Upper lobe of left lung (tissue), 6 donors: Measurements from ENCODE around the gene ARHGAP40. TPM values are rescaled to one million over a fixed set of nuclear protein-coding genes. Genes with fewer than 3 reads are reported as not detected.
A peak's percentile ranks its signal among the peaks of the same experiment; 100 is the strongest.
"Not testable (repeated sequence)": the region's sequence is repeated elsewhere in the genome, so short reads cannot be mapped to it uniquely, and the experiment has no call there.

Experiments used
- ATAC-seq, 2 donors: fragments of 200-7000 bp; cut with Tn5 transposase; one replicate each; pipeline ENCODE4 v1.9.1; 2022; ENCODE audit warnings: mild to moderate bottlenecking in 2 of 2, moderate library complexity in 2 of 2; ENCODE audit not compliant: low FRiP score in 2 of 2
- DNase-seq, 2 donors: peaks; one replicate each; pipeline ENCODE4 v3.0.0-alpha.2; 2019 to 2020
- H3K27ac ChIP-seq, 4 donors: fragments of 200-600 bp; sonication (generic); one replicate each; pipeline ENCODE4 v1.5.1; 2016 to 2019
- H3K27me3 ChIP-seq, 4 donors: fragments of 200-600 bp; sonication (generic); one replicate each; pipeline ENCODE4 v1.5.1; 2017 to 2019
- H3K36me3 ChIP-seq, 4 donors: fragments of 200-600 bp; sonication (generic); one replicate each; pipeline ENCODE4 v1.5.1; 2016 to 2019
- H3K4me1 ChIP-seq, 4 donors: fragments of 200-600 bp; sonication (generic); one replicate each; pipeline ENCODE4 v1.5.1; 2018 to 2019
- H3K4me3 ChIP-seq, 4 donors: fragments of 200-600 bp; sonication (generic); one replicate each; pipeline ENCODE4 v1.5.1; 2017 to 2019; ENCODE audit warnings: mild to moderate bottlenecking in 2 of 4, moderate library complexity in 1 of 4
- H3K9me3 ChIP-seq, 4 donors: fragments of 200-600 bp; sonication (generic); one replicate each; pipeline ENCODE4 v1.5.1; 2018 to 2019
- CTCF ChIP-seq, 6 experiments: fragments of 450-650 bp in 4 of 6; fragments of 200-600 bp in 2 of 6; sonication (generic) in 2 of 6; IDR thresholded peaks; one replicate each; pipeline ENCODE4 v1.5.1; 2016 to 2019; ENCODE audit warnings: antibody characterized with exemption in 6 of 6
- EP300 ChIP-seq, 4 donors: sonication (generic); formaldehyde crosslinking; IDR thresholded peaks; one replicate each; pipeline ENCODE4 v1.5.1; 2017; ENCODE audit warnings: antibody characterized with exemption in 4 of 4, control low read depth in 2 of 4
- POLR2A ChIP-seq, 4 donors: fragments of 450-650 bp; IDR thresholded peaks; one replicate each; pipeline ENCODE4 v1.5.1; 2016 to 2017; ENCODE audit warnings: antibody characterized with exemption in 4 of 4, mild to moderate bottlenecking in 2 of 4
- POLR2AphosphoS5 ChIP-seq, 2 donors: sonication (generic); formaldehyde crosslinking; IDR thresholded peaks; one replicate each; pipeline ENCODE4 v1.5.1; 2017; ENCODE audit warnings: antibody characterized with exemption in 2 of 2
- whole genome bisulfite sequencing, 2 donors: methylation state at CpG; one replicate each; pipeline ENCODE4 v1.1.5; 2017 to 2018; 5-methylcytosine and 5-hydroxymethylcytosine counted together
- total RNA-seq, 6 donors: library from RNA; depleted of rRNA in 4 of 6; stranded (reverse); fragments of >200 nt in 4 of 6; gene quantifications; one replicate each; pipeline versions ENCODE4 v1.1.0 to v1.2.1, GENCODE V29; 2016 to 2021
- donor health status: DM: no; HTN: no; CAD: no; lungs with moderate emphysema.
- donor health status: DM: no; HTN: yes; CAD: no; lungs with severe emphysema.

The ARHGAP40 gene
- total RNA-seq, 6 donors from 2014 or later, result 0.29 to 22.0 (median 0.52) TPM

- DNase-seq (no peak), ATAC-seq (no peak)
- WGBS, 2 donors, result 78 to 88% methylated on average over 4 of the region's 4 CpGs
- no peaks in the 10 kb centered on the region for H3K4me1 ChIP-seq
- H3K27me3 ChIP-seq, result no peaks in the 10 kb centered on the region
- TF ChIP-seq CTCF (IDR thresholded peaks at IDR 0.05), result no peak
- no peak for TF ChIP-seq POLR2AphosphoS5 (IDR thresholded peaks at IDR 0.05)
- no peak for TF ChIP-seq POLR2A (IDR thresholded peaks at IDR 0.05)
- no peak for TF ChIP-seq EP300 (IDR thresholded peaks at IDR 0.05)
- H3K36me3 ChIP-seq, result no peaks in the 10 kb centered on the region
- H3K4me3 ChIP-seq, result no peak overlapping the region
- H3K9me3 ChIP-seq, result no peaks in the 10 kb centered on the region
- no peak overlapping the region for H3K27ac ChIP-seq
Measured at GRCh38 chr20:38589351-38589750, 12.3 kb upstream of the ARHGAP40 start.

DNA sequence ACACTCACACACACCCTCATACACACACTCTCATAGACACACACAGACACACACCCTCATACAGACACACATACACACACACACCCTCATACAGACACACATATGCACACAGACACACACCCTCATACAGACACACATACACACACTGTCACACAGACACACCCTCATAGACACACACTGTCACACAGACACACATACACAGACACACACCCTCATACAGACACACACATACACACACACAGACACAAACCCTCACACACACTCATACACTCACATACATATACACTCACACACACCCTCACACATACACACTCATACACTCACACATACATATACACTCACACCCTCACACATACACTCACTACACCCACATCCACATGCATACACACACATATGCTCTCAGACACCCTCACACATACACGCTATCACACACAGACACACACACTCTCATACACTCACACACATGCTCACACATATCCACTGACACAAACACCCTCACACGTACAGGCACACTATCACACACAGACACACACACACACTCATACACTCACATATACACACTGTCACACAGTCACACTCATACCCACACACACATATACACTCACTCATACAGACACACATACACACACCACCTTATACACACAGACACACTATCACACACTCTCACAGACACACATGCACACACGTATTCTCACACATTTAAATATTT, 11.5 kb upstream of the ARHGAP40 start:
- DNase-seq (no peak), ATAC-seq (peak in 1 of 2 donors; percentile 37)
- Histone ChIP-seq H3K4me1 (no peaks in the 10 kb centered on the region), H3K4me3 (no peak overlapping the region), H3K27ac (no peak overlapping the region), H3K36me3 (no peaks in the 10 kb centered on the region), H3K27me3 (no peaks in the 10 kb centered on the region), H3K9me3 (no peaks in the 10 kb centered on the region)
- WGBS, 2 donors, result 82 to 89% methylated on average over 3 of the region's 3 CpGs
- TF ChIP-seq POLR2AphosphoS5 (IDR thresholded peaks at IDR 0.05) (no peak), POLR2A (IDR thresholded peaks at IDR 0.05) (no peak), CTCF (IDR thresholded peaks at IDR 0.05) (no peak), EP300 (IDR thresholded peaks at IDR 0.05) (no peak)

- H3K36me3 ChIP-seq, result no peaks in the 10 kb centered on the region
- no peak overlapping the region for H3K27ac ChIP-seq
- no peaks in the 10 kb centered on the region for H3K4me1 ChIP-seq
- H3K27me3 ChIP-seq, result no peaks in the 10 kb centered on the region
- no peak overlapping the region for H3K4me3 ChIP-seq
- 74 to 78% methylated on average over 12 to 18 of the region's 18 CpGs for WGBS, 2 donors
- ATAC-seq (peak in 1 of 2 donors; percentile 35), DNase-seq (peak in 1 of 2 donors; percentile 54)
- TF ChIP-seq POLR2A (IDR thresholded peaks at IDR 0.05) (no peak), EP300 (IDR thresholded peaks at IDR 0.05) (no peak), CTCF (IDR thresholded peaks at IDR 0.05) (no peak), POLR2AphosphoS5 (IDR thresholded peaks at IDR 0.05) (no peak)
- no peaks in the 10 kb centered on the region for H3K9me3 ChIP-seq
Measured at GRCh38 chr20:38590676-38591473, 10.7 kb upstream of the ARHGAP40 start.

GRCh38 chr20:38591474-38592410, 9.9 kb upstream of the ARHGAP40 start:
- TF ChIP-seq POLR2AphosphoS5 (IDR thresholded peaks at IDR 0.05), result no peak
- TF ChIP-seq EP300 (IDR thresholded peaks at IDR 0.05), result no peak
- no peak for TF ChIP-seq POLR2A (IDR thresholded peaks at IDR 0.05)
- Histone ChIP-seq H3K4me1 (no peaks in the 10 kb centered on the region), H3K4me3 (no peak overlapping the region), H3K27me3 (no peaks in the 10 kb centered on the region), H3K9me3 (no peaks in the 10 kb centered on the region), H3K27ac (no peak overlapping the region), H3K36me3 (no peaks in the 10 kb centered on the region)
- peak in 1 of 2 donors; percentile 43 for ATAC-seq
- WGBS, 2 donors, result 76 to 85% methylated on average over 13 to 21 of the region's 21 CpGs
- DNase-seq, result no peak

DNA sequence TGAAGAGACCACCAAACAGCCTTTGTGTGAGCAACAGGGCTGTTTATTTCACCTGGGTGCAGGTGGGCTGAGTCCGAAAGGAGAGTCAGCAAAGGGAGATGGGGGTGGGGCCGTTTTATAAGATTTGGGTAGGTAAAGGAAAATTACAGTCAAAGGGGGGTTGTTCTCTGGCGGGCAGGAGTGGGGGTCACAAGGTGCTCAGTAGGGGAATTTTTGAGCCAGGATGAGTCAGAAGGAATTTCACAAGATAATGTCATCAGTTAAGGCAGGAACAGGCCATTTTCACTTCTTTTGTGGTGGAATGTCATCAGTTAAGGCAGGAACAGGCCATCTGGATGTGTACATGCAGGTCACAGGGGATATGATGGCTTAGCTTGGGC, 9.2 kb upstream of the ARHGAP40 start:
- WGBS, 2 donors, result 75 to 76% methylated on average over 3 of the region's 3 CpGs
- DNase-seq, H3K36me3 ChIP-seq, H3K4me3 ChIP-seq, ATAC-seq, H3K27me3 ChIP-seq, H3K4me1 ChIP-seq, H3K27ac ChIP-seq, H3K9me3 ChIP-seq: not testable (repeated sequence)

GRCh38 chr20:38594281-38594680, 7.3 kb upstream of the ARHGAP40 start:
- not testable (repeated sequence) for H3K4me3 ChIP-seq, H3K4me1 ChIP-seq, ATAC-seq, H3K9me3 ChIP-seq, H3K27ac ChIP-seq, DNase-seq, H3K36me3 ChIP-seq, H3K27me3 ChIP-seq
- 78 to 79% methylated on average over 12 of the region's 12 CpGs for WGBS, 2 donors

GRCh38 chr20:38595886-38596285, 5.7 kb upstream of the ARHGAP40 start:
- H3K9me3 ChIP-seq, ATAC-seq, H3K4me1 ChIP-seq, H3K27ac ChIP-seq, H3K4me3 ChIP-seq, H3K36me3 ChIP-seq, DNase-seq, H3K27me3 ChIP-seq: not testable (repeated sequence)
- WGBS, 2 donors, result 90 to 95% methylated on average over 11 to 15 of the region's 15 CpGs
